Upper lobe of right lung (tissue), 1 donor: Measurements from ENCODE around the gene GALNT4. TPM values are rescaled to one million over a fixed set of nuclear protein-coding genes. Genes with fewer than 3 reads are reported as not detected.

Source experiments
- ATAC-seq: fragments of 200-7000 bp; cut with Tn5 transposase; one replicate; pipeline ENCODE4 v1.9.1; 2020; ENCODE audit warnings: mild to moderate bottlenecking, moderate library complexity
- DNase-seq: peaks from one replicate; pipeline ENCODE4 v3.0.0-alpha.2; 2020
- H3K27ac ChIP-seq: fragments of 200-600 bp; one replicate; pipeline ENCODE4 v1.8.0; 2022
- H3K27me3 ChIP-seq: fragments of 200-600 bp; one replicate; pipeline ENCODE4 v1.8.0; 2022; ENCODE audit warnings: mild to moderate bottlenecking
- H3K36me3 ChIP-seq: fragments of 200-600 bp; one replicate; pipeline ENCODE4 v1.8.0; 2022
- H3K4me1 ChIP-seq: fragments of 200-600 bp; one replicate; pipeline ENCODE4 v1.8.0; 2022
- H3K4me3 ChIP-seq: fragments of 200-600 bp; one replicate; pipeline ENCODE4 v1.8.0; 2022; ENCODE audit warnings: mild to moderate bottlenecking
- H3K9me3 ChIP-seq: fragments of 200-600 bp; one replicate; pipeline ENCODE4 v1.8.0; 2022
- intact Hi-C: fragments of 100-400 bp; cut with DNase I; formaldehyde crosslinking; loops from one replicate; pipeline ENCODE4 v1.11.0; 2022
- total RNA-seq: library from RNA; stranded (reverse); fragmentation: NEBNext Ultra II Directional; extraction: Animal tissue kit (Norgen Biotek cat#: 25700); gene quantifications from one replicate; pipeline ENCODE4 v1.2.1, GENCODE V29; 2021
- TF ChIP-seq, protein P1 (sequence below): fragments of 200-600 bp; IDR thresholded peaks from one replicate; pipeline ENCODE4 v1.8.0; 2022; ENCODE audit warnings: antibody characterized with exemption
- donor health status: DM: no; HTN: yes; CAD: no; lungs with severe emphysema.

The GALNT4 gene
- total RNA-seq, 1 donor from 2014 or later: 7.8 TPM

- TF ChIP-seq, protein P1, sequence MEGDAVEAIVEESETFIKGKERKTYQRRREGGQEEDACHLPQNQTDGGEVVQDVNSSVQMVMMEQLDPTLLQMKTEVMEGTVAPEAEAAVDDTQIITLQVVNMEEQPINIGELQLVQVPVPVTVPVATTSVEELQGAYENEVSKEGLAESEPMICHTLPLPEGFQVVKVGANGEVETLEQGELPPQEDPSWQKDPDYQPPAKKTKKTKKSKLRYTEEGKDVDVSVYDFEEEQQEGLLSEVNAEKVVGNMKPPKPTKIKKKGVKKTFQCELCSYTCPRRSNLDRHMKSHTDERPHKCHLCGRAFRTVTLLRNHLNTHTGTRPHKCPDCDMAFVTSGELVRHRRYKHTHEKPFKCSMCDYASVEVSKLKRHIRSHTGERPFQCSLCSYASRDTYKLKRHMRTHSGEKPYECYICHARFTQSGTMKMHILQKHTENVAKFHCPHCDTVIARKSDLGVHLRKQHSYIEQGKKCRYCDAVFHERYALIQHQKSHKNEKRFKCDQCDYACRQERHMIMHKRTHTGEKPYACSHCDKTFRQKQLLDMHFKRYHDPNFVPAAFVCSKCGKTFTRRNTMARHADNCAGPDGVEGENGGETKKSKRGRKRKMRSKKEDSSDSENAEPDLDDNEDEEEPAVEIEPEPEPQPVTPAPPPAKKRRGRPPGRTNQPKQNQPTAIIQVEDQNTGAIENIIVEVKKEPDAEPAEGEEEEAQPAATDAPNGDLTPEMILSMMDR: peak; percentile 76
- intact Hi-C loops: loop anchor here (10.0 kb wide), 1 partner anchor 55 kb away; no protein-coding TSS in a partner anchor
- Histone ChIP-seq H3K27me3 (no peaks in the 10 kb centered on the region), H3K36me3 (no peaks in the 10 kb centered on the region), H3K27ac (no peak overlapping the region), H3K9me3 (no peaks in the 10 kb centered on the region), H3K4me1 (peaks cover 8% of the 10 kb centered on the region), H3K4me3 (no peak overlapping the region)
- DNase-seq (no peak), ATAC-seq (peak; percentile 51)
These were observed 5.1 kb upstream of the GALNT4 start for GRCh38 chr12:89529738-89530137.

GRCh38 chr12:89528434-89528833 lies 3.8 kb upstream of the GALNT4 start:
- no peak for ATAC-seq
- no peak overlapping the region for H3K27ac ChIP-seq
- TF ChIP-seq, protein P1: no peak

DNA sequence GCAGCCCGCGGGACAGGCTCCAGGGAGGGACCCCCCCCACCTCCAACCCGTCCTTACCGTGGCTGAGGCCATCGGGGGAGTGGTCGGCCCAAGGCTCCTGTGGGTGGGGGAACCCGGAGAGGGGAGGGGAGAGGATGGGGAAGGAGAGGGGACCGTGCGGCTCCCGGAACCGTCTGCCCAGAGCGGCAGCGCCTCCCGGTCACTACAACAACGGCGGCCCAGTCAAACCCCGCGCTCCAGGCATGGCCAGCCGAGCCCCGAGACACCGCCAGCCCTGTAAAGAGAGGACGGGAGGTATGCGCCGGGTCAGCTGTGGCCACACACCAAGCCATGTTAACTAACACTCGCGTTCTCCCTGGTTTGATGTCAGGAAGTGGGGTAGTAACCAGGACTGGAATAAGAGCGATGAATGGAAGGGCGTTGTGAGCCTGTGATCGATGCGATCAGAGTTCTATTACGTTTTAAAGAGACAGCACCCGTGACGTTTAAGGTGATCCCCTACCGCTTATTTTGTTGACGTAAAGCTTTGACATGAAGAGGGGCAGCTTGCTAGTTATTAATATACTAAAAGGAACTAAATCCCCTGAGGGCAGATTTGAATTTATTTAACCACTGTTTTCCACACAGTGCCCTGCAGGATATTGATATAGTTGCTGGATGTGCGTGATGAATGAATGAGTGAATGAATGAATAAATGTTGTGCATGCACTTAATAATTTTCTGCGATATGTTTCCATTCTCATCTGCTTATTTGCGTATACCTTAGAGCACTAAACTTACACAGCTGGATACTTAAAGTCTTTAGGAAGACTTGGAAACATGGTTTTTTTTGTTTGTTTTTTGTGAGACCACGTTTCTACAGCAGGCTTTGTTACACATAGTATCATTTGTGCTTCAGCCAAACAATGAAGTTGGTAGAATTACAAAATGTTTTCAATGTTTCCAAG lies 1.5 kb upstream of the GALNT4 start, which contains the start of gene POC1B:
Gene POC1B, minus strand, starts transcription at position 224 of the 947 bp plus-strand sequence. Its CDS starts 152 bp downstream, at position 72.
- intact Hi-C loops: no loop called here
- TF ChIP-seq, protein P1: no peak
- Histone ChIP-seq H3K27ac (peak within 1 kb of the TSS; percentile 89), H3K36me3 (no peaks in the 10 kb centered on the region), H3K4me3 (peak within 1 kb of the TSS; percentile 89), H3K4me1 (peaks cover 35% of the 10 kb centered on the region), H3K27me3 (no peaks in the 10 kb centered on the region), H3K9me3 (no peaks in the 10 kb centered on the region)
- DNase-seq (peak; percentile 91), ATAC-seq (peak; percentile 90)

More at GRCh38 chr12:89528434-89528833, 3.8 kb upstream of the GALNT4 start:
- H3K4me1 ChIP-seq: peaks cover 14% of the 10 kb centered on the region
- no peaks in the 10 kb centered on the region for H3K36me3 ChIP-seq
- no peak for DNase-seq
- intact Hi-C loops: no loop called here
- H3K27me3 ChIP-seq: no peaks in the 10 kb centered on the region
- H3K4me3 ChIP-seq: no peak overlapping the region
- no peaks in the 10 kb centered on the region for H3K9me3 ChIP-seq

DNA sequence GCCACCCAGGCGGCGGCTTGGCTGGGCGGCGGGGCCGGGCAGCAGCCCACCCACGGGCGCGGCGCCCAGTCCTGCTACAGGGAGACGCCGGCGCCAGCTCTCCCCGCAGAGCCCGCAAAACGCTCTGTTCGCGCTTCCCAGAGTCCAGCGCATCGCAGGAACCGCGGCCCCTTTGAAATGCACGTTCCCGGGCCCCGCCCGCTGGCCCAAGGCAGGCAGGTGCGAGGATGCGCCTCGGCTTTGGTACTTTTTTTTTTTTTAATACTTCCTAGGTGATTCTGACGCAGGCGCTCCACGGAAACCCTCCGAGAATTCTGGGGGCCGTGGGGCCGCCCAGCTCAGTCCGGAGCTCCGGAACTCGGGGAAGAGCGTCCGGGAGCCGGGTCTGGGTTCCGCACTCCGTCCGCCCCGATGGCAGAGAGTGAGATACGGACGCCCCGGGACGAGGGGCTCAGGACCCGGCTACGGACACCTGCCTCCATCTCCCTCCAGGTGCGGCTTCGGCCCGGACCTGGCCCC lies 768 bp upstream of the GALNT4 start:
- ATAC-seq (peak; percentile 24), DNase-seq (peak; percentile 81)
- H3K4me3 ChIP-seq: peak overlapping the region; percentile 89
- H3K36me3 ChIP-seq: no peaks in the 10 kb centered on the region
- H3K27me3 ChIP-seq: no peaks in the 10 kb centered on the region
- peak overlapping the region; percentile 89 for H3K27ac ChIP-seq
- peaks cover 35% of the 10 kb centered on the region for H3K4me1 ChIP-seq
- H3K9me3 ChIP-seq: no peaks in the 10 kb centered on the region
- TF ChIP-seq, protein P1: no peak
- intact Hi-C loops: no loop called here

- Histone ChIP-seq H3K9me3 (no peaks in the 10 kb centered on the region), H3K36me3 (no peaks in the 10 kb centered on the region), H3K27me3 (no peaks in the 10 kb centered on the region), H3K27ac (peak overlapping the region; percentile 89), H3K4me1 (peaks cover 35% of the 10 kb centered on the region), H3K4me3 (peak overlapping the region; percentile 89)
- ATAC-seq: no peak
- DNase-seq: no peak
- intact Hi-C loops: no loop called here
- TF ChIP-seq, protein P1: no peak
These were observed 604 bp downstream of the GALNT4 start for GRCh38 chr12:89523843-89524540.
